ENCODE measurements around the gene MCM3AP.

- TF ChIP-seq PATZ1 (CRISPR knock-in tag; IDR thresholded peaks at IDR 0.05; ENCODE audit: borderline replicate concordance) (no peak), POU6F1 (CRISPR knock-in tag; IDR thresholded peaks at IDR 0.05; ENCODE audit: borderline replicate concordance, low read depth) (no peak), ZC3H10 (CRISPR knock-in tag; IDR thresholded peaks at IDR 0.05) (no peak), GLIS3 (CRISPR knock-in tag; IDR thresholded peaks at IDR 0.05) (no peak), SNAI2 (CRISPR knock-in tag; IDR thresholded peaks at IDR 0.05) (no peak), ZNF565 (CRISPR knock-in tag; conservative IDR thresholded peaks at IDR 0.05; ENCODE audit: low read depth) (no peak), TCF4 (CRISPR knock-in tag; IDR thresholded peaks at IDR 0.05; ENCODE audit: borderline replicate concordance) (no peak), CSRNP3 (CRISPR knock-in tag; IDR thresholded peaks at IDR 0.05) (no peak), CREB5 (CRISPR knock-in tag; IDR thresholded peaks at IDR 0.05; ENCODE audit: low read depth) (no peak), ZFP30 (CRISPR knock-in tag; IDR thresholded peaks at IDR 0.05) (no peak), ZFP3 (CRISPR knock-in tag; IDR thresholded peaks at IDR 0.05) (no peak)
These were observed 20.7 kb downstream of the MCM3AP start for GRCh38 chr21:46264690-46265144.
